HG03439 (cell line): Measurements from ENCODE around the gene SPTBN4.
"Not testable (repeated sequence)": the region's sequence is repeated elsewhere in the genome, so short reads cannot be mapped to it uniquely, and the experiment has no call there.

Experiments
- ATAC-seq: cut with Tn5 transposase; IDR thresholded peaks from one replicate; pipeline ENCODE4 v1.9.1; 2021; ENCODE audit warnings: mild to moderate bottlenecking, moderate library complexity; ENCODE audit not compliant: unreplicated experiment

The SPTBN4 gene

DNA sequence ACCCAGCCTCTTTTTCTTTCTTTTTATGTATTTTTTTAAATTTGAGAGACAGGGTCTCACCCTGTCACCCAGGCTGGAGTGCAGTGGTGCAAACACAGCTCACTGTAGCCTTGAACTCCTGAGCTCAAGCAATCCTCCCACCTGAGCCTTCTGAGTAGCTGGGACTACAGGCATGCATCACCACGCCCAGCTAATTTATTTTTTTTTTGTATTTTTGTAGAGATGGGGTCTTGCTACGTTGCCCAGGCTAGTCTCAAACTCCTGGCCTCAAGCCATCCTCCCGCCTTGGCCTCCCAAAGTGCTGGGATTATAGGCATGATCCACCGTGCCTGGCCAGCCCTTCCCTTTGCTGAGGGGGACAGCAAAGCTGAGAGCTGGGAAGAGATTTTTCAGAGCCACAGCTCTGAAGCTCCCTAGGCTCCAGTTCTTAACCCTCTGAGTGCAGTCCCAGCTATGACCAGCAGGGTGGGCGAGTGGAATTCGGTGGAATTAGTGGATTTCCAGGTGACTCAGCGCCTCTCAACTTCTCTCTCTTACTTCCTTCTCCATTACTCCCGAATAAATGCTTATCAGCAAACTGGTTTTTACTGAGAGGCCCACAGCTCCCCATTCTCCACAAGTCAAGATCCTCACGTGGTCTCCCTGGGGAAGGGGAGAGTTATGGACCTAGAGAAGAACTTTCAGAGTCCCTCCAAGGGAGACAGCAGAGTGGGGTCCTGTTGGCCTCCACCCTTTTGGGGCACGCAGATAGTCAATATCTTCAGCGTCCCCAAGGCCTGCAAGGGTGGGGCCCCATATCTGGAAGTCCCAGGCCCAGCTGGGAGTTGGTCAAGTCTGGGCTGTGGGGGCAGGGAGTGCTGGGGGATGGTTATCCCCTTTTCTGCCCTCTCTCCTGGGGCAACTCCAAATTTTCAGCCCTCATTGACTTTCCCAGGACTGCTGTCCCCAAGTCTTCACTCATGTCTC lies 2.5 kb upstream of the SPTBN4 start:
- ATAC-seq = no peak

DNA sequence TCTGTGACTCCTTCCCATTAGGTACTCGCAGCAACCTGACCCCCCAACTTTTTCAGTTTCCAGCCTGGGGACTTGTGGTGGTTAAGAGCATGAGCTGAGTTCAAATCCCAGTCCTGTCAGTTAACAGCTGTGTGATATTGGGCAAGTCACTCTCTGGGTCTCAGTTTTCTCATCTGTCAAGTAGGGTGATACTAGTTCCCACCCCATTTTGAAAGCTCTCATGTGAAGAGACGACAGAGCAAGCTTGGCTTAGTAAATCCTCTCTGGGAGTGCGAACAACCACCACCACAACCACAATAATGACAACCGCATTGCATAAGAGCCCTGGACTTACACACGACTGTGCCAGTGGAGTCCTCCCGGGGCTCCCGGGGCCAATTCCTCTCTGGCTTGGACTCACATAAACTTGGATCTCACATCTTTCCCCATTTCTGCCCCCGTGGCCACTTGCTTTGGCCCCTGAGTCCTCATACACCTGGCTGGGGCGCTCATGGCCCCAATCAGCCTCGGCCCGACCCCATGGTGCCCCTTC lies 1.7 kb upstream of the SPTBN4 start:
- no peak for ATAC-seq

DNA sequence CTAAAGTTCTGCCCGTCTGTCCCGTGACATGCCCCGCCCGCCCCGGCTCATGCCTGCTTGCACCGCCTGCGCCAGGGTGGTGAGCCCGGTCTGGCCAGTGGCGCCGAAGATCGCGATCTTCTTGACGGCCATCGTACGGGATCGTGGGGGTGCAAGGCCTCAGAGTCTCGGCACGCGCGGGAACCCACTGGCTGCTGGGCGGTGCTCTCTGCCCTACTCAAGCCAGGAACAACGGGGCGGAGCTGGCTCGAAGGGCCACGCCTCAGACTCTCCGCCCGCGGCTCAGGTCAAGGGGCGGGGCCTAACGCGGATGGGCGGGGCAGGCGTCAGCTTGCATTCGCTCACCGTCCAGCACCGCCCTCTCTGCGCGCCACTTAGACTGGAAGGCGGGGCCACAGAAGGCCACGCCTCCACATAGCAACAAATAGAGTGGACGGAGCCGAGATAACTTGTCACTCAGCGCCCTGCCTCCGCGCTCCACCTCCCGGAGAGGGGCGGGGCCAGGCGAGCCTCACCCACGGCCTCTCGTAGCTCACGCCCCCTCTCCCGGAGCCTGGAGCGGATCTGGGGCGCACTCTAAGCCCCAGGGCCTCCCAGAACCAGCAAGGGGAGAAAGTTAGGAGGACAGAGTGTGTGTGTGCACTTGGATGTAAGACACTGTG lies 1.1 kb upstream of the SPTBN4 start, which contains the start of gene BLVRB:
Gene BLVRB (minus strand): TSS at position 189 of the 662 bp plus-strand sequence. CDS start 57 bp downstream, at position 132.
- peak; percentile 82 for ATAC-seq

DNA sequence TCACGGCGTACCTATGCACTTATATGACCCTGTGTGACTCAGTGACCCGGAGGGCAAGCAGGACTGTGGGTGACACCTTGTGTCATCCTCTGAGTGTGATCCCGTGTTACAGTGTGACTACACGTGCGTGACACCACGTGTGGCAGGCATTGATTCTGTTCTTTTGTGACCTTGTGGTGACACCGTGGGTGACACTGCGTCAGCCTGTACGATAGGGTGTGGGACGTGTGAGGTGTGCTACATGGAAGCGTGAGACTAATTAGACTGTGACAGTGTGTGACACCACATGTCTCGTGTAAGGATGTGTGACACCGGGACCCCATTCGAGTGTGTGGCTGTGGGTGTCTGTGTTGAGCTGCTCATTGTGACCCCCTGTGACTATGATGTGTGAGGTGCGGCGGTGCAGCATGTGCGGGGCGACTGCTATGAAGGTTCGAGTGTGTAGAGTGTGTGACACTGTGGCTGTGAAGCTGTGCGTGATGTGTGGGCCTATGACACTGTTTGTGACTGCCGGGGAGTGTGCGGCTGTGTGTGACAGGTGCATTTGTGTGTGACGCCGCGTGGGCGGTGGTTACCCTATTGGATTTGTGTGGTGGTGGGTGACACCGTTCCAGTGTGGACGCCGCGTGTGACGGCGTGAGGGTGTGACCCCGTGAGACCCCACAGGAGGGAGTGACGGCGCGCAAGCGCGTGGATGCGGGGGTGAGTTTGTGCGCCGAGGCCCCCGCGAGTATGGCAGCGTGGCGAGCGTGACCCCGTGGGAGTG lies 399 bp upstream of the SPTBN4 start:
- peak; percentile 26 for ATAC-seq

DNA sequence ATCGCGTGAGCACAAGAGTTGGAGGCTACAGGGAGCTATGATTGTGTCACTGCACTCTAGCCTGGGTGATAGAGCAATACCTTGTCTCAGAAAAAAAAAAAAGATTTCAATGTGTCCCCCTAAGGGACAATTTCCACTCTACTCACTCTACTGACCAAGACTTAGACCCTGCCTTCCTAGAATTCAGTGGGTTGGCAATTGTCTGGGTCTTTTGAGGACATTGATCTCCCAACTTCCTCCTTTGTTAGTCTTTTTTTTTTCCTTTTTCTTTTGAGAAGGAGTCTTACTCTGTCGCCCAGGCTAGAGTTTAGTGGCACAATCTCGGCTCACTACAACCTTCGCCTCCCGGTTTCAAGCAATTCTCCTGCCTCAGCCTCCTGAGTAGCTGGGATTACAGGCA lies 2.2 kb downstream of the SPTBN4 start:
- ATAC-seq = no peak

DNA sequence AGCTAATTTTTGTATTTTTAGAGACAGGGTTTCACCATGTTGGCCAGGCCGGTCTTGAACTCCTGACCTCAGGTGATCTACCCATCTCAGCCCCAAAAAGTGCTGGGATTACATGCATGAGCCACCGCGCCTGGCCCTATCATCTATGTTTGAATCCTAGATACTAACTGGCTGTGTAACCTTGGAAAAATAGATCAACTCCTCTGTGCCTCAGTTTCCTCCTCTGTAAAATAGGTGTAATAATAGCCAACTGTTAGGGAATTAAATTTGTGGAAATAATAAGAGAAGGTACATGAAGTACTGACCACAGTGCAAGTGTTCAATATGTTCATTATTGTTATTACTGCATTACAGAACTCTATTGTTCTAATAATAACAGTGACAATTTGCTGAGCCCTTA lies 4.3 kb downstream of the SPTBN4 start:
- no peak for ATAC-seq

DNA sequence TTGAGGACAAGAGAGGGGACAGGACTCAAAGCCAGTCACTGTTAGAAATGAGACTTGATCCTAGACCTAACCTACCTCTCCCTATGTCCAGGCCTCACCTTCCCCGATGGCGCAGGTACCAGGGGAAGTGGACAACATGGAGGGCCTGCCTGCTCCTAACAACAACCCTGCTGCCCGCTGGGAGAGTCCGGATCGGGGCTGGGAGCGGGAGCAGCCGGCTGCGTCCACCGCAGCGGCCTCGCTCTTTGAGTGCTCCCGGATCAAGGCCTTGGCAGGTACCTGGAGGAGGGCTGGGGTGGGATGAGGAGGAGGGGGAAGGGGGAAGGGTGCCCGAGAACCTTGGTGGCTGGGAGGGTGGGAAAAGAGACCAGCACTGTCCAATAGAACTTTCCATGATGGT lies 5.7 kb downstream of the SPTBN4 start:
- ATAC-seq = no peak

DNA sequence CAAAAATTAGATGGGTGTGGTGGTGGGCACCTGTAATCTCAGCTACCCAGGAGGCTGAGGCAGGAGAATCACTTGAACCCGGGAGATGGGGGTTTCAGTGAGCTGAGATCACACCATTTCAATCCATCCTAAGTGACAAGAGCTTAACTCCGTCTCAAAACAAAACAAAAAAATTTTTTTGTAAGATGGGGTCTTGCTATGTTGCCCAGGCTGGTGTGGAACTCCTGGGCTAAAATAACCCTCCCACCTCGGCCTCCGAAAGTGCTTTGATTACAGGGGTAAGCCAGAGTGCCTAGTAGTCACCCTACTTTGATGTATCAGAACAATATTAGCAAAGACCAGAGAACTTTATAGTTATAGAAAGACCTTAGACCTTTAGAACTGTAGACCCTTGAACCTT lies 7.9 kb downstream of the SPTBN4 start:
- ATAC-seq = no peak

DNA sequence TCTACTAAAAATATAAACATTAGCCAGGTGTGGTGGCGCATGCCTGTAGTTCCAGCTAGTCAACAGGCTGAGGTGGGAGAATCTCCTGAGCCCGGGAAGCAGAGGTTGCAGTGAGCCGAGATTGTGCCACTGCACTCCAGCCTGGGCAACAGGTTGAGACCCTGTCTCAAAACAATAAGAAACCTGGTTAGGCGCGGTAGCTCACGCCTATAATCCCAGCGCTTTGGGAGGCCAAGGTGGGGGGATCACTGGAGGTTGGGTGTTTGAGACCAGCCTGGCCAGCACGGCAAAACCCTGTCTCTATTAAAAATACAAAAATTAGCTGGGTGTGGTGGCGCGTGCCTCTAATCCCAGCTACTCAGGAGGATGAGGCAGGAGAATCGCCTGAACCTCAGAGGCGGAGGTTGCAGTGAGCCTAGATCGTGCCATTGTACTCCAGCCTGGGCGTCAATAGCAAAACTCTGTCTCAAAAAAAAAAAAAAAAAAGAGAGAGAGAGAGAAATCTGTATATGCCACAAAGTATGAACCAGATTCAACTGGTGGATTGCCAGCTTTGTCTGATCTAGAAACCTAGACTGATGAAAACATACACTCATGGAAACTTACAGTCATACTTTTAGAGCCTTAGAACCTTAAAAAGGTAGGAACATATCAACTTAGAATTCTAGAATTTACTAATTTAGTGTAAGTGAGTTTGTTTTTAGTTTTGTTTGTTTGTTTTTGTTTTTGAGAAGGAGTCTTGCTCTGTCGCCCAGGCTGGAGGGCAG lies 9.3 kb downstream of the SPTBN4 start:
- ATAC-seq = not testable (repeated sequence)

DNA sequence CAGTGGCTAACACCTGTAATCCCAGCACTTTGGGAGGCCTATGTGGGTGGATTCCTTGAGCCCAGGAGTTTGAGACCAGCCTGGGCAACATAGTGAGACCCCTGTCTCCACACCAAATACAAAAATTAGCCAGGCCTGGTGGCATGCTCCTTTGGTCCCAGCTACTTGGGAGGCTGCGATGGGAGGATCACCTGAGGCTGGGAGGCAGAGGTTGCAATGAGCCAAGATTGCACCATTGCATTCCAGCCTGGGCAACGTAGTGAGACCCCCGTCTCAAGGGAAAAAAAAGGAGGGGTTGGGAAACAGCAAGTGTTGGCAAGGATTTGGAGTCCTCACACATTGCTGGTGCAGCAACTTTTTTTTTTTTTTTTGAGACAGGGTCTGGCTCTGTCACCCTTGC lies 19.2 kb downstream of the SPTBN4 start:
- no peak for ATAC-seq

DNA sequence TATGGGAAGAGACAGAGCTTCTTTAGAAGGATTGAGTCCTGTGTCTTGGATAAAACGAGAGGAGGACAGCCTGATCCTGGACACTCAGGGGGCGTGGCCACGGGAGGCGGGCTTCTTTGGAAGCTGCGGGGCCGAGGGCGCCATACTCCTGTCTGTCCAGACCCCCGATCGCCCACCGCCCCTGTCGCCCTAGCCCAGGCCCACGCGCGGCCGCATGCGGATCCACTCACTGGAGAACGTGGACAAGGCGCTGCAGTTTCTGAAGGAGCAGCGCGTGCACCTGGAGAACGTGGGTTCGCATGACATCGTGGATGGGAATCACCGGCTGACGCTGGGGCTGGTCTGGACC lies 23.1 kb downstream of the SPTBN4 start:
- ATAC-seq = no peak

DNA sequence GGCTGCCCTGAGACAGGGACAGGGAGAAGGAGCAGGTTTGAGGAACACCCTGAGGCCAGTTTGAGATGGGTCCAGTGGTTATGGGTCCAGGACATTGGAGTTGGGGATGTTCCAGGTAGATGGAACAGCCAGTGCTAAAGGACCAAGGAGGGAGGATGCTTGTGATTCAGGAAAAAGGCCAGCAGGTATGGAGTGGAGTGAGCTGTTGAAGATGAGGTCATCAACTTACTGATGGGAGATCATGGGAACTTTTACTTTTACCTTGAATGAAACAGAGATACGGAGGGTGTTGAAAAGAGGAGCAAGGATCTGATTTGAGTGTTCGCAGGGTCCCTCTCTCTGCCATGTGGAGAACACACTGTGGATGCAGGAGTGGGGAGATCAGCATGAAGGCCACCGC lies 25.5 kb downstream of the SPTBN4 start:
- no peak for ATAC-seq

DNA sequence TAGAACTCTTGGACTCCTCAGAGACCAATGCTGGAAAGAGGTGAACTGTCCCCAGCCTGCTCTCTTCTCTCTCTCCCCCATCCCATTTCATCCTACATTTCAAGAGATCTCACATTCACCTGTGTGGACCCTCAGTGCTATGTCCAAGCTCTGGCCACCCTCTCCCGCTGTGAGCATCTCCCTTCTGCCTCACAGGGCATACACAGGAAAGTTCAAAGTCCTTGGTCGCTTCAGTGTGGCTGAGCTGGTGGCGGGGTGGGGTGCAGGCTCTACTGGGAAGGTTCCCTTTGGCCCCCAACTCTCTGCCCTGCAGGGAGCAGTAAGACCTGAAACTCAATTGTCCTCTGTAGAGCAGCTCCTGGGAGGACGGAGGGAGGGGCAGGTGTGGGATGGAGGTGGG lies 27.0 kb downstream of the SPTBN4 start:
- no peak for ATAC-seq

DNA sequence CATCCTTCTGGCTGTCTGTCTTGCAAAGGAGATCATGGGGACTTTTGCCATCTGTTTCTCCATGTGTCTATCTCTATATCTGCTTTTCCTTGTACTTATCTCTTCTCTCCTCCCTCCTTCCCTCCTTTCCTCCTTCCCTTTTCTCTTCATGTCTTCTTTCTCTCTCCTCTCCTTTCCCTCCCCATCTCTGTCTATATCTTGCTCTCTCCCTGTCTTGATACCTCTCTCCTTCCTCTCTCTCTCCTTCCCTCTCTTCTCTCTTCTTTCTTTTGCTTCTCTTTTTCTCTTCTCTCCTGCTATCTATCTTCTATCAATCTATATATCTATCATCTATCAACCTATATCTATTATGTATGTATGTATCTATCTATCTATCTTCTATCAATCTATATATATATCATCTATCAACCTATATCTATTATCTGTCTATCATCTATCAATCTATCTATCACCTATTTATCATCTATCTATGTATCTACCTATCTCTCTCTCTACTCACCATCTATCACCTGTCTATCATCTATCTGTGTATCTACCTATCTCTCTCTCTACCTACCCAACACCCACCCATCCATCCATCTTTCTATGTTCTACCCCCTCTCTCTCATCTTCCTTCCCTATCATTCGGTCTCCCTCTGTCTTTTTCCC lies 27.5 kb downstream of the SPTBN4 start:
- ATAC-seq = no peak

DNA sequence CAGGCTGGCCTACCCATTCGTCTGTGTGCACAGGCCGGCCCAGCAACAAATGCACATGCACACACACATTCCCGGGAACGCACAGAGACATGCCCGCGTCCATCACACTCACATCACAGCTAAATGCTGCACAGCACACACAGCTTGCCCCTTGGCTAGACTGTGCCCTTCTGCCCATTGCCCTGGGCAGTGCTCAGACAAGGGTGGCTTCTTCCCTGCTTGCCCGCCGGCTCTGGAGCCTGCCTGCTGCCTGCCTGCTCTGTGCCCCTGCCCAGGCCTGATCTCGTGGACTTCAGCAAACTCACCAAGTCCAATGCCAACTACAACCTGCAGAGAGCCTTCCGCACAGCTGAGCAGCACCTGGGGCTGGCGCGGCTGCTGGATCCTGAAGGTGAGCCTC lies 30.4 kb downstream of the SPTBN4 start:
- ATAC-seq = no peak

DNA sequence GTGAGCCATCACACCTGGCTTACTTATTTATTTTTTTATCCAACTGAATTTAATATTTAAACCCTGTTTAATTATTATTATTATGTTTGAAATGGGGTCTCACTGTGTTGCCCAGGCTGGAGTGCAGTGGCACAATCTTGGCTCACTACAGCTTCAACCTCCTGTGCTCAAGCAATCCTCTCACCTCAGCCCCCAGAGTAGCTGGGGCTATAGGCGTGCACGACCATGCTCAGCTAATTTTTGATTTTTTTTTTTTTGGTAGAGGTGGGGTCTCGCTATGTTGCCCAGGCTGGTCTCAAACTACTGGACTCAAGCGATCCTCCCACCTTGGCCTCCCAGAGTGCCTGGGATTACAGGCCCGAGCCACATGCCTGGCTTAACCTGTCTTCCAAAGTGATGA lies 32.5 kb downstream of the SPTBN4 start:
- ATAC-seq = no peak

DNA sequence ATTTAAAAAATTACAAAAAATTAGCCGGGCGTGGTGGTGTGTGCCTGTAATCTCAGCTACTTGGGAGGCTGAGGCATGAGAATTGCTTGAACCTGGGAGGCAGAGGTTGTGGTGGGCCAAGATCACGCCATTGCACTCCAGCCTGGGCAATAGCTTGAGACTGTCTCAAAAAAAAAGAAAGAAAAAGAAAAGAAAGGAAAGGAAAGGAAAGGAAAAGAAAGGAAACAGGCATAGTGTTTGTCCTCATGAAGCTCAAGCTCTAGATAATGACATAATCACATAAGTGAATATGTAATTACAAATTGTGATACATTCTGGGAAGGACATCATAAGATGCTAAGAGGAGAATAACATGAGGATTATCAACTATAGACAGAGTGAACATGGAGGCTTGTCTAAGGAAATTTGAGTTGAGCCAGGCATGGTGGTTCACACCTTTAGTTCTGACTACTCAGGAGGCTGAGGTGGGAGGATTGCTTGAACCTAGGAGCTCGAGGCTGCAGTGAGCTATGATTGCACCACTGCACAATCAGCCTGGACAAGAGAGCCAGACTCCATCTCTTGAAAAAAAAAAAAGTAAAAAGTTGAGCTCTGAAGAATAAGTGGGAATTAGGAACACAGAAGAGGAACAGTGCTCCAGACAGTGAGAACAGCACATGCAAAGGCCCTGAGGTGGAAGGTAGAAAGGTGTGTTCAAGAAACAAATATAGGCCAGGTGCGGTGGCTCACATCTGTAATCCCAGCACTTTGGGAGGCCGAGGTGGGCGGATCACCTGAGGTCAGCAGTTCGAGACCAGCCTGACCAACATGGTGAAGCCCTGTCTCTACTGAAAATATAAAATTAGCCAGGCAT lies 34.1 kb downstream of the SPTBN4 start:
- not testable (repeated sequence) for ATAC-seq

DNA sequence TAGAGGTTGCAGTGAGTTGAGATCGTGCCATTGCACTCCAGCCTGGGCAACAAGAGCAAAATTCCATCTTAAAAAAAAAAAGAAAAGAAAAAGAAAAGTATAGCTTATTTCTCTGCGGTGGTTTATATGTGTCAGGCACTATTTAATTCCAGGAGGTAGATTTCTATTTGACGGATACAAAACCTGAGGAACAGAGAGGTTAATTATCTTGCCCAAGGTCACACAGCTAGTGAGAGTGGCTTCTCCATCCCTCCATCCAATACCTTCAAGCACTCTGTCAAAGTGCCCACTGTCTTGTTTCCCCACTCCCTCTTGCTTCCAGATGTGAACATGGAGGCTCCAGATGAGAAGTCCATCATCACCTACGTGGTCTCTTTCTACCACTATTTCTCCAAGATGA lies 34.8 kb downstream of the SPTBN4 start:
- no peak for ATAC-seq

DNA sequence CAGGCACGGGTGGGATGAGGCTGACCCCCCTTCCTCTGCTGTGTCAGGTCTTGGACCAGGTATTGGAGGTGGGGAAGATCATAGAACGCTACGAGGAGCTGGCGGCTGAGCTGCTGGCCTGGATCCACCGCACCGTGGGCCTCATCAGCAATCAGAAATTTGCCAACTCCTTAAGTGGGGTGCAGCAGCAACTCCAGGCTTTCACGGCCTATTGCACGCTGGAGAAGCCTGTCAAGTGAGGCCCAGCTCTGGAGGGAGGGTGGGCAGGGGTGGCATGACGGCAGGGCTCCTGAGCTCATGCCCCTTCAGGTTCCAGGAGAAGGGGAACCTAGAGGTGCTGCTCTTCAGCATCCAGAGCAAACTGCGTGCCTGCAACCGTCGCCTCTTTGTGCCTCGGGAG lies 35.3 kb downstream of the SPTBN4 start:
- no peak for ATAC-seq
